ENCODE data around the gene EGLN3.

GRCh38 chr14:33927944-33928343, 22.9 kb downstream of the EGLN3 start:
- TF ChIP-seq CTCF (IDR thresholded peaks at IDR 0.05) (no peak), POLR2A (IDR thresholded peaks at IDR 0.05) (no peak), EP300 (IDR thresholded peaks at IDR 0.05) (no peak)
